ENCODE measurements around the gene NOX3. TPM values are rescaled to one million over a fixed set of nuclear protein-coding genes. Genes with fewer than 3 reads are reported as not detected.
"Not testable (repeated sequence)": the region's sequence is repeated elsewhere in the genome, so short reads cannot be mapped to it uniquely, and the experiment has no call there.

Gene NOX3
- total RNA-seq, 1 donor from 2014 or later = not detected

- TF ChIP-seq CTCF (IDR thresholded peaks at IDR 0.05) = no peak
- Mint-ChIP-seq H3K27me3 (ENCODE audit: unreplicated experiment) (no peaks in the 10 kb centered on the region), H3K4me1 (ENCODE audit: unreplicated experiment) (peaks cover 13% of the 10 kb centered on the region), H3K4me3 (ENCODE audit: unreplicated experiment) (no peak overlapping the region), H3K27ac (ENCODE audit: unreplicated experiment) (no peak overlapping the region), H3K9me3 (ENCODE audit: unreplicated experiment) (no peaks in the 10 kb centered on the region), H3K36me3 (ENCODE audit: unreplicated experiment) (no peaks in the 10 kb centered on the region)
- no peak for DNase-seq (ENCODE audit: extremely low spot score, unreplicated experiment)
These were observed 28.2 kb upstream of the NOX3 start for GRCh38 chr6:155483858-155484257.

- no peak overlapping the region for H3K4me3 Mint-ChIP-seq (ENCODE audit: unreplicated experiment)
- no peak for TF ChIP-seq CTCF (IDR thresholded peaks at IDR 0.05)
- no peaks in the 10 kb centered on the region for H3K36me3 Mint-ChIP-seq (ENCODE audit: unreplicated experiment)
- no peaks in the 10 kb centered on the region for H3K9me3 Mint-ChIP-seq (ENCODE audit: unreplicated experiment)
- no peak overlapping the region for H3K27ac Mint-ChIP-seq (ENCODE audit: unreplicated experiment)
- H3K4me1 Mint-ChIP-seq (ENCODE audit: unreplicated experiment) = peaks cover 13% of the 10 kb centered on the region
- H3K27me3 Mint-ChIP-seq (ENCODE audit: unreplicated experiment) = no peaks in the 10 kb centered on the region
- DNase-seq (ENCODE audit: extremely low spot score, unreplicated experiment) = no peak
These were observed 25.6 kb upstream of the NOX3 start for GRCh38 chr6:155481215-155481614.

- Mint-ChIP-seq H3K27me3 (ENCODE audit: unreplicated experiment) (no peaks in the 10 kb centered on the region), H3K9me3 (ENCODE audit: unreplicated experiment) (peaks cover 4% of the 10 kb centered on the region), H3K27ac (ENCODE audit: unreplicated experiment) (no peak overlapping the region), H3K36me3 (ENCODE audit: unreplicated experiment) (no peaks in the 10 kb centered on the region), H3K4me1 (ENCODE audit: unreplicated experiment) (no peaks in the 10 kb centered on the region), H3K4me3 (ENCODE audit: unreplicated experiment) (no peak overlapping the region)
- no peak for DNase-seq (ENCODE audit: extremely low spot score, unreplicated experiment)
- no peak for TF ChIP-seq CTCF (IDR thresholded peaks at IDR 0.05)
These were observed 18.1 kb upstream of the NOX3 start for GRCh38 chr6:155473741-155474140.

GRCh38 chr6:155472886-155473285, 17.2 kb upstream of the NOX3 start:
- H3K27me3 Mint-ChIP-seq (ENCODE audit: unreplicated experiment) = no peaks in the 10 kb centered on the region

GRCh38 chr6:155470979-155471616, 15.5 kb upstream of the NOX3 start:
- H3K4me3 Mint-ChIP-seq (ENCODE audit: unreplicated experiment); H3K27ac Mint-ChIP-seq (ENCODE audit: unreplicated experiment); H3K4me1 Mint-ChIP-seq (ENCODE audit: unreplicated experiment); DNase-seq (ENCODE audit: extremely low spot score, unreplicated experiment); H3K36me3 Mint-ChIP-seq (ENCODE audit: unreplicated experiment); H3K27me3 Mint-ChIP-seq (ENCODE audit: unreplicated experiment): not testable (repeated sequence)
- peaks cover 21% of the 10 kb centered on the region for H3K9me3 Mint-ChIP-seq (ENCODE audit: unreplicated experiment)

More at GRCh38 chr6:155472886-155473285, 17.2 kb upstream of the NOX3 start:
- no peak for DNase-seq (ENCODE audit: extremely low spot score, unreplicated experiment)
- Mint-ChIP-seq H3K4me3 (ENCODE audit: unreplicated experiment) (no peak overlapping the region), H3K27ac (ENCODE audit: unreplicated experiment) (no peak overlapping the region), H3K4me1 (ENCODE audit: unreplicated experiment) (no peaks in the 10 kb centered on the region), H3K9me3 (ENCODE audit: unreplicated experiment) (peaks cover 10% of the 10 kb centered on the region), H3K36me3 (ENCODE audit: unreplicated experiment) (no peaks in the 10 kb centered on the region)
- no peak for TF ChIP-seq CTCF (IDR thresholded peaks at IDR 0.05)

GRCh38 chr6:155468543-155468942, 12.9 kb upstream of the NOX3 start:
- not testable (repeated sequence) for H3K27ac Mint-ChIP-seq (ENCODE audit: unreplicated experiment); H3K27me3 Mint-ChIP-seq (ENCODE audit: unreplicated experiment); DNase-seq (ENCODE audit: extremely low spot score, unreplicated experiment); H3K4me3 Mint-ChIP-seq (ENCODE audit: unreplicated experiment); H3K4me1 Mint-ChIP-seq (ENCODE audit: unreplicated experiment); H3K36me3 Mint-ChIP-seq (ENCODE audit: unreplicated experiment)
- peaks cover 34% of the 10 kb centered on the region for H3K9me3 Mint-ChIP-seq (ENCODE audit: unreplicated experiment)
